ENCODE results near the gene TMEM200B.

DNA sequence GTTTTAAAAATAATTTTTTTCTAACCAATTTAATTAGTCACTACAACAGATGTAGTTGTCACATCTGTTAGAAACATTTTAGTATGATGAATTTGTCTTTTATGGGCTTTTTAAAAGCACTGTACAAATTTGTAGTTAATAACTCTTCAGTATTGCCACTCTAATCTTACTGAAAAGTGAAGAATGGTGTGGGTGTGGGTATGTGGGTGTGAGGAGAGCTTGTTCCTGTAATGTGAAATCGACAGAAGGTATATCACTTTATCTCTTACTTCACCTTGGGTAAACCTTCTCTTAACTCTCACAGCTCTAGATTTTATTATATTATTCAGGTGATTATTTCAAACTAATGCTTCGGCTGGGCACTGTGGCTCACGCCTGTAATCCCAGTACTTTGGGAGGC, 42.5 kb downstream of the TMEM200B start:
- TF ChIP-seq CTCF (conservative IDR thresholded peaks at IDR 0.05; ENCODE audit: low read depth, low read length) (no peak), EZH2 (IDR thresholded peaks at IDR 0.05; ENCODE audit: borderline replicate concordance, low read depth, low read length, poor library complexity, severe bottlenecking) (no peak)
